HG03558 (cell line): ENCODE results near the gene PI4KA.

Source experiments
- ATAC-seq: cut with Tn5 transposase; IDR thresholded peaks from one replicate; pipeline ENCODE4 v1.9.1; 2021; ENCODE audit warnings: moderate number of reproducible peaks; ENCODE audit not compliant: unreplicated experiment; ENCODE audit errors: extremely low read depth

PI4KA gene

DNA sequence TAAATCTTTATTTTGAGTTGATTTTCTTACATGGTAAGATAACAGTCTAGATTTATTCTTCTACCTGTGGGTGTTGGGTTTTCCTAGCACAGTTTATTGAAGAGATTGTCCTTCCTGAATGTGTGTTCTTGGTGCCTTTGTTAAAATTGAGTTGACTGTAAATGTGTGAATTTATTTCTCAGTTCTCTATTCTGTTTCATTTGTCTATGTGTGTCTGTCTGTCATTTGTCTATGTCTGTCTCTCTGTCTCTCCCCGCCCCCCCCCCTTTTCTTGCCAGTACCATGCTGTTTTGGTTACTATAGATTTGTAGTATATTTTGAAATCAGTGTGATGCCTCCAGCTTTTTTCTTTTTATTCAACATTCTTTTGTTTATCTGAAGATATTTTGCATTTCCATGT is 199.4 kb downstream of the PI4KA start:
- no peak for ATAC-seq

DNA sequence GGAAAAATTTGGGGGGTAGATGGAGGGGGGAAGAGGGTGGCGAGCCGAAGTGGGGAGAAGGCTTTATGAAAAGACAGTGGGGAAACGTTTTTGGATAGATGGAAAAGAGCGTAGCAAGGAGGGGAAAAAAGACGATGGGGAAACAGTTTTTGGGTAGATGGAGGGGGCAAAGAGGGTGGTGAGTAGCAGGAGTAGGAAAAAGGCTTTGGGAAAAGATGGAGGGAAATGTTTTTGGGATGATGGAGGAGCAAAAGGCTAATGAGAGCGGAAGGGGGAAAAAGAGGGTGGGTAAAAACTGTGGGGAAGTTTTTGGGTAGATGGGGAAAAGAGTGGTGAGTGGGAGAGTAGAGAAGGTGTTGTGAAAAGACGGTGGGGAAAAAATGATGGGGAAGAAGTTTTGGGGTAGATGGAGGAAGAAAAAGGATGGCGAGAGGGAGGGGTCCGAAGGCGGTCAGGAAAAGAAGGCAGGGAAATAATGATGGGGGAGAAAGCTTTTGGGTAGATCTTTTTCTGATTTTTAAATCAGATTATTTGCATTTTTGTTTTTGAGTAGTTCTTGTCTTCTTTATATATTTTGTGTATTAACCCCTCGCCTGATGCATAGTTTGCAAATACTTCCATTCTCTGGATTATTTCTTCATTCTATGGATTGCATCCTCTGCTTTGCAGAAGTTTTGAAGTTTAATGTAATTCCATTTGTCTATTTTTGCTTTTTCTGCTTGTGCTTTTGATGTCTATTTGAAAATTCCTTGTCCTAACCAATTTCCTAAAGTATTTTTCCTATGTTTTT is 200.0 kb downstream of the PI4KA start:
- no peak for ATAC-seq

DNA sequence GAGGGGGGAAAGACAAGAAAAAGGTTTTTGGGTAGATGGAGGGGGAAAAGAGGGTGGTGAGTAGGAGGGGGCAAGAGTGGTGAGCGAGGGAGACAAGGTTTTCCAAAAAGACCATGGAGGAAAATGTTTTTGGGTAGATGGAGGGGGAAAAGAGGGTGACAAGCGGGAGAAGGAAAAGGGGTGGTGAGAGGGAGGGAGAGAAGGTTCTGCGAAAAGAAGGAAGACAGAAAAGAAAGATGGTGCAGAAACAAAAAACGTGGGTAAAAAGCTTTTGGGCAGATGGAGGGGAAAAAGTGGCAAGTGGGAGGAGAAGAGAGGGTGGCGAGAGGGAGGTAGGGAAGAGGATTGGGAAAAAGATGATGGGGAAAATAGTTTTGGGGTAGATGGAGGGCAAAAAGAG is 200.6 kb downstream of the PI4KA start:
- no peak for ATAC-seq
